GM21526 (cell line): ENCODE results near the gene ELP2.
"Not testable (repeated sequence)": the region's sequence is repeated elsewhere in the genome, so short reads cannot be mapped to it uniquely, and the experiment has no call there.

ENCODE experiments used
- ATAC-seq: cut with Tn5 transposase; IDR thresholded peaks from one replicate; pipeline ENCODE4 v1.9.1; 2021; ENCODE audit warnings: moderate library complexity; ENCODE audit not compliant: unreplicated experiment, low FRiP score

The ELP2 gene

GRCh38 chr18:36155851-36156757 is 26.4 kb downstream of the ELP2 start:
- no peak for ATAC-seq

- no peak for ATAC-seq
Observed at GRCh38 chr18:36157441-36157840, 27.7 kb downstream of the ELP2 start.

- no peak for ATAC-seq
Observed at GRCh38 chr18:36158266-36158867, 28.7 kb downstream of the ELP2 start.

GRCh38 chr18:36160959-36161371 is 31.3 kb downstream of the ELP2 start:
- no peak for ATAC-seq

DNA sequence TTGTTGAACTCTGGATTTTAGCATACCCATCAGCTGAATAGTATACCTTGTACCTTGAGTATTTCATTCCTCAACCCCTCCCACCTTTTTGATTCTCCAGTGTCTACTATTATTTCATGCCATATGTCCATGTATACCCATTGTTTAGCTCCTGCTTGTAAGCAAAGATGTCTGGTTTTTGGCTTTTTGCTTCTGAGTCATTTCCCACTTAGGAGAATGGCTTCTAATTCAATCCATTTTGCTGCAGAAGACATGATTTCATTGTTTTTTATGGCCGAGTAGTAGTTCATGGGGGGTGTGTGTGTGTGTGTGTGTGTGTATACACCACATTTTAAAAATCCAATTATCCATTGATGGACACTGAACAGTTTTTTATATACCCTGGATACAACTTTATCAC is 33.3 kb downstream of the ELP2 start:
- ATAC-seq: no peak

GRCh38 chr18:36167692-36168218 is 38.1 kb downstream of the ELP2 start:
- ATAC-seq: no peak

GRCh38 chr18:36168296-36168695 is 38.6 kb downstream of the ELP2 start:
- not testable (repeated sequence) for ATAC-seq

DNA sequence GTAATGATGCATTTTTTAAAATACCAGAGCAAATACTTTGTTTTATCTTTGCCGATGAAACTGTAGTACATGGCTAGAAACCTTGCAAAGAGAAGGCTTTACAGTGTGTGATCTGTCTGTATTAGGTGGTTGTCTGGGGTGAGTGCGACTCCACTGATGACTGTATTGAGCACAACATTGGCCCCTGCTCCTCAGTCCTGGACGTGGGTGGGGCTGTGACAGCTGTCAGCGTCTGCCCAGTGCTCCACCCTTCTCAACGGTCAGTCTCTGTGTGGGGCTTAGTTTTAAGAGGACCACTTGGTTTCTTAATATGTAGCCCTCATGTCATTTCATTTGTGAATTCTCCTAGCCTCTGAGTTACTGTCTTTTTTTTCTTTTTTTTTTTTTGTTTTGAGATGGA is 40.2 kb downstream of the ELP2 start:
- no peak for ATAC-seq

- ATAC-seq: no peak
Observed at GRCh38 chr18:36175481-36175880, 45.8 kb downstream of the ELP2 start.

- ATAC-seq: no peak
Observed at GRCh38 chr18:36176177-36176584, 46.5 kb downstream of the ELP2 start.

GRCh38 chr18:36176711-36177110 is 47.0 kb downstream of the ELP2 start:
- no peak for ATAC-seq

- no peak for ATAC-seq
Observed at GRCh38 chr18:36177913-36178312, 48.2 kb downstream of the ELP2 start.

DNA sequence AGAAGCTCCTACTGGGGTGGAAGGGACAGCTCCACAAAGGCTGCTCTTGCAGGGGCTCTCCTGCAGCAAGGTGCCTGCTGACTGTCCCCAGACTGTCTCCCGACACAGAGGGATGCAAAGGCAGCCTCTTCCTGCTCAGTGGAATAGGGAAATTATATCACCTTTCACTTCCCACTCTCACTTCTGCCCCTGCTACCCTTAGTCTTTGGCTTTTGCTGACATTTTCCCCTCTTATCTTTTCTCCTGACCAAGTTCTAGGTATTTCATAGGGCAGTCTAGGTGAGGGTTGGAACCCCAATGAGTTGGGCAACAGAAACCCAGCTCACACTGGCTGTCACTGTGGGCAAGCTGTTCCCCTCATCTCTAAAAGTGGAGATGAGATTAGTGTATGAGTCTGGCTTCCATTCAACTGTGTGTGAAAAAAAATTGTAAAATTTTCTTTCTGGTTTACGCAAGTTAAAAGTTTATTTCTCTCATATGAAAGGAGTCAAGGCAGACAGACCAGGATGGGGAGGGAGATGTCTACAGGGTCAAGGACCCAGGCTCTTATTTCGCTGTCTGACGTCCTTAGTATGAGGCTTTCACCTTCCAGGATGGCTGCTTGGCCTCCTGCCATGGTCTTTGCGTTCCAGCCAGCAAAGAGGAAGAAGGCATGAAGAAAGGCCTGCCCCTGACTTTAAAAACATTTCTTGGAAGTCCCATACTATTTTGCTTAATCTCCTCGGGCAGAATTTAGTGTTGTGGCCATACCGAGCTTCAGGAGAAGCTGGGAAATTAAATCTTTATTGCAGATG is 50.1 kb downstream of the ELP2 start:
- ATAC-seq: no peak

DNA sequence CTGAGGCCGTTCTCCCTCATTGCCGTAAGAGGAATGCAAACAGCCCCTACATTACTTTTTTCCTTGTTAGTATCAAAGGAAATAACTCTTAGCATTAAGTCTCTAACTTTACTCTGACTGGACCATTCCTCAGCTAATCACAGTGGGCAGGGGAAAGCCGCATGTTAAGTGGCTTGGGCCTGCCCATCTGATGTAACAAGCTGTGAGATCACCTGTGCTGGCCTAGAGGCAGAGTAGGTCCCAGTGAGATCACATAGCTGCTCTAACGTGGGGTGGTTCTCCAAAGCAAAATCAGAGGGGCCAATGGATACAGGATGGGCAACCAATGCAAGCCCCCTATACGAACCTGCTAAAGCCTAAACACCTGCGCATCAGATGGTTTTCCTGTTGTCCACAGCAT is 51.7 kb downstream of the ELP2 start:
- ATAC-seq: no peak

GRCh38 chr18:36181898-36182506 is 52.3 kb downstream of the ELP2 start:
- ATAC-seq: no peak

GRCh38 chr18:36183033-36183432 is 53.3 kb downstream of the ELP2 start:
- ATAC-seq: no peak

- ATAC-seq: no peak
Observed at GRCh38 chr18:36183987-36184386, 54.3 kb downstream of the ELP2 start.

DNA sequence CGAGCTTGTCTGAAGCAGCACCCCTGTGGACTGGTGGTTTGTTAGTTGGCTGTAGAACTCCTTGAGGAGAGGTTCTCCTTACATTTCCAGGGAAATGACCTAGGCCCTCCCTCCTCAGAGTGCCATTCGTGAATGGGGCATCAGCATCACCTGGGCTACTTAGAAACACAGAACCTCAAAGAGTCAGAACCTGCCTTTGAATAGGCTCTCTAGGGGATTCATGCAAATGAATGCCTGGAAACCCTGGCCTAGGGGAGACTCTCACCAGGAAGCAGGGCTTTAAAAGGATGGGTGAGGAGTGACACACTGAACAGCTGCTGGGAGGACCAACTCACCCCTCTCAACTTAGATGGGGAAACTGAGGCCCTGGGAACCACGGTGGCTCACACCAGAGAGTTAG is 55.5 kb downstream of the ELP2 start:
- ATAC-seq: no peak

DNA sequence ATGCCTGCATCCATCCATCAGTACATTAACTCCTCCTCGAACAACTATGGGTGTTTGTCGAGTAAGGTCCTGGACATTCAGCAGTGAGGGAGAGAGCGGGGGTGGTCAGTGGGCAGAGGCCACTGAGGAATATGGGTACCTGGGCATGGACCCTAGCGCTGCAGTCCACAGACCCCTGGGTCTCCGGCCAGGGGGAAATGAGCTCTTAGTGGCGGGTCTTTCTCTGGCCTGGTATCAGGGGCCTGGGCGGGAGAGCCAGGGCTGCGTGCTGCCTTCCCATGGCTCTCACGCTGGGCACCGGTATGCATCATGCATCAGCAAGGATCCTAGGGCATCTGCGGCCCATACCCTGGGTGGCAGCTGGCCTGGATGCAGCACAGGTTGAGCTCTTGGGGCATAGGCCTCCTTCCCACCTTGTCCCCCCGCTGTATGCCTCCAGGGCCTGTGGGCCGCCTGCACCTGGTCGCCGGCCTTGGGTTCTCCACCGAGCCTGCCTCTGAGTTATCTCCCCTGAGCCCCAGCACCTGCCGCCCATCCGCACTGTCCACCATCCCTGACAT is 56.3 kb downstream of the ELP2 start:
- no peak for ATAC-seq

GRCh38 chr18:36186461-36187192 is 56.9 kb downstream of the ELP2 start:
- ATAC-seq: no peak
